Fibroblast of skin of scalp (primary cell): ENCODE results near the gene NUDT7. TPM values are rescaled to one million over a fixed set of nuclear protein-coding genes. Genes with fewer than 3 reads are reported as not detected.

ENCODE experiments used
- DNase-seq: peaks from one replicate; pipeline ENCODE4 v3.0.0-alpha.2; 2013
- polyA plus RNA-seq, 2 experiments: library from polyadenylated mRNA; unstranded; fragments of 120-200 nt; gene quantifications; one replicate each; pipeline ENCODE4 v1.2.1, GENCODE V29; 2013; ENCODE audit not compliant: insufficient read length in 2 of 2

Gene NUDT7
- polyA plus RNA-seq (2013, experiment 1 of 2; ENCODE audit: insufficient read length), result 3.1 TPM
- polyA plus RNA-seq (2013, experiment 2 of 2; ENCODE audit: insufficient read length), result 2.4 TPM

GRCh38 chr16:77722309-77723107, at the start of gene NUDT7:
Gene NUDT7, plus strand, starts transcription at chr16:77722514. Its CDS starts 69 bp downstream, at chr16:77722583.
- peak; percentile 97 for DNase-seq

DNA sequence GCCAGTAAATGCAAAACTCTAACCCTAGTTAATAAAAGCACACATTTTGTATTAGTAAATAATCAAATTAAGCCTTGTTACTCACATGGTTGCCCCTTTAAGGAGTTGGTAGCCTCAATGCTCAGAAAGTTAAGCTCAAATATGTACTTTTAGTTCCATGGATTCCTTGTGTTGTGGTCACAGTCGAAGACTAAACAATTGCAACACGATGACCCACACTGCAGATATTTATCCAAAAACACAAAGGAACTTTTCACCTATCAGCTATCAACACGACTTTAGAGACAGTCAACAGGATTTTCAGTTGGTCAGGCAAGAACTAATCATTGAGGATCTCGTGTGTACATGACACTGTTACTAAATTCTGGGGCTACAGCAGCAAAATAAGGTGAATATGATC, 47.4 kb upstream of the NUDT7 start:
- peak; percentile 31 for DNase-seq

DNA sequence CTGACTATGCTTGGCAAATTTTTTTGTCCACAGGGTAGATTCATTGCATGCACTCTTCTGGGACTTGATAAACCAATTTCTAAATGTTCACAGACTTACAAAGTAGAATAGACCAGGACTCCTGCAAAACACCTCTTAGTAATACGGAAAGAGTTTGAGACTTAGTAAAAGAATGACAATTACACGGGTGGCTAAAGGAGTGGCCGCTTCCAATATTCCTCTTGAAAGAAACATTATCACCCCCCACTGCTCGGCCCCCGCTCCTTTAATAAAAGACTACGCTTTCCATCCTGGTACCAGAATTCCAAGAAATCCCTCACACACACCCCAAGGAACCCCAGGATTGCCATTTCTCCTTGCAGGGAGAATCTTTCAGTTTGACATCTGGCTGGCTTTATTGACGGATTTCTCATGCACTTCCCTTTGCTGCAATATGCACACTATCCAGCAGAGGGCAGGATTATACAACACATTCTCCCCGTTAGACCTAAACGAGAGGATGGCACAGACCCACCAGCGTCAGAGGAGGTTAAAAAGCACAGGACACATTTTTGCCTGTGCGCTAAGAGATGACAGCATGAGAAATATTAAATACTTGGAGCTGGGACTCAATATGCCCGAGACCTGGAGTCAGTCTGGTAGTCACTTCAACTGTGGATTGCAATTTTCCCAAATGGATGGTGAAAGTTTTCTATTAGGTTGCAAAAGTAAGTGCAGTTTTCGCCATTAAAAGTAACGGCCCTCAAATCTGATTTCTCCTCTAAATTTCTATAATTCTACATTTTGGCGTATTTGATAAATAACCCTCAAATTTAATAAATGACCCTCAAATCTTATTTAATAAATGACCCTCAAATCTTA, 46.6 kb upstream of the NUDT7 start:
- DNase-seq, result peak; percentile 73

DNA sequence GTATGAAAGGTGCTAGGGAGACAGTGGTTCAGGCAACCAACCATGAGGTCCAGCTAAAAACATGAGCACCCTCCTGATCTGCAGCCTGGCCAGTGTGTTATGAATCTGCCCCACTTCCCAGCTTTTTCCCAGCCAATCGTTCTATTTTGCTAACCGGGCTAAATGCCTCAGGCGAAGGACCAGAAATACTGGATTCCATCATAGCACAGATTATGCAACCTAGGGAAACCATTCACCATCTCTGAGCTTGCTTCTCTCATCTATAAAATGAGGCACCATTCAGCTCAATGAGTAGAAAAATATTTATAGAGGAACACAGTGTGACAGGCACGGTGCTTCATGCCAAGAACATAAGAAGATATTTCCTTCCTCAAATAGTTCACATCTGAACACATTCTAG, 45.2 kb upstream of the NUDT7 start:
- DNase-seq, result no peak

GRCh38 chr16:77679391-77679790, 42.9 kb upstream of the NUDT7 start:
- no peak for DNase-seq

GRCh38 chr16:77679901-77680300, 42.4 kb upstream of the NUDT7 start:
- no peak for DNase-seq

DNA sequence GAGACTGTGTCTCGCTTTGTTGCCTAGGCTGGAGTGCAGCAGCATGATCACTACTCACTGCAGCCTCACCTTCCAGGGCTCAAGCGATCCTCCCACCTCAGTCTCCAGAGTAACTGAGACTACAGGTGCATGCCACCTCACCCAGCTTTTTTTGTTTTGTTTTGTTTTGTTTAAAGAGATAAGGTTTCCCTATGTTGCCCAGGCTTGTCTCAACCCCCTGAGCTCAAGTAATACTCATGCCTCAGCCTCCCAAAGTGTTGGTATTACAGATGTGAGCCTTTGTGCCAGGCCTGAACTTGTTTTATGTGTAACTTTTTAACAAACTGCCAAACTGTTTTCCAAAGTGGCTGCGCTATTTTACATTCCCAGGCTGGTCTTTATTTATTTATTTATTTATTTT, 41.8 kb upstream of the NUDT7 start:
- no peak for DNase-seq

DNA sequence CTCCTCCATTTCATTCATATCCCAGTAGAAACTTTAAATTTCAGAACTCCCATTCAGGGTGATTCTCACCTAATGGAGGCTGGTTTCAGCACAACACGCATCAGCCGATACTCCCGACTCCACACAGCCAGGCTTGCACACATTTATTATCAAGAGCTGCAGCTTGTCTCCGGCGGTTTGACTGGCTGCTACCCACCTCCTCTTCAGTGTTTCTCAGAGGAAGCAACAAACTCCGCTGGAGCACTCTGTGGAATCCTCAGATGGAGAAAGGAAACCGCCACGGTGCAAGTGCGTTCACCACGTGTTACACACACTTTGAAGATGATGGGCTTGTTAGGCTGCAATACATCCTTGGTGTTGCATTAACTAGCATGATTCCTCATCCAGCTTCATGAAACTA, 39.7 kb upstream of the NUDT7 start:
- no peak for DNase-seq

DNA sequence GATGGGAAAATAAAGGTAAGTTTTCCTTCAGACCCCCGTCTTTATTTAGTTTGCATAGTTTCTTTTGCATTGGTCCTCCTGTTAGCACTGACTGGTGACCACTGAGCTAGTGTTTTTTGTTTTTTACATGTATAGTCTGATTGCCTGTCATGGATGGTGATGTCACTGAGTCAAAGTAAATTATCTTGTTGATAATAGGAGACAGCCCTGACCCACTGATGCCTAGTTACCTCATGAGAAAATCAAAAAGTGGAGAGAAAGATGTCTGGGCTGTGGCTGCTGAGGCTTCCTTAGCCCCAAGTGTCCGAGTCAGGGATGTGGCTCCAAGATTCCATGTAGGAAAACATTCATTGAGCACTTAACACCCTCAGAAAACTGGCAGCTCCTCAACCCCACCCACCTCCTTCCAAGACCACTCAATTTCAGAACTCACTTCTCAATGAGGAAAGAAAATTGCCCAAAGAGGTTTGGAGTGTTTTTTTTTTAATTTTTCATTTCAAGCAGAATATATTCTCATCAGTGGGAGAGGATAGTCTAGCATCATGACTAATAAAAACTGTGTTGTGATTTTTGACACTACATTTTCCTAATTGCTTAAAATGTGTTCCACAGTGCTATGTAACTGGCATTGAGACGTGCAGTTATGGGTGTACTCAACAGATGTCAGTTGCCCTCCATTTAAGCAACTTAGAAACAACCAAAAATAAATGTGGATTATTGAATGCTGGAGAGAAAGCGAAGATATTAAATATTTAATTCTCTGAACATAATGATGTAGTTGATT, 38.7 kb upstream of the NUDT7 start:
- no peak for DNase-seq

DNA sequence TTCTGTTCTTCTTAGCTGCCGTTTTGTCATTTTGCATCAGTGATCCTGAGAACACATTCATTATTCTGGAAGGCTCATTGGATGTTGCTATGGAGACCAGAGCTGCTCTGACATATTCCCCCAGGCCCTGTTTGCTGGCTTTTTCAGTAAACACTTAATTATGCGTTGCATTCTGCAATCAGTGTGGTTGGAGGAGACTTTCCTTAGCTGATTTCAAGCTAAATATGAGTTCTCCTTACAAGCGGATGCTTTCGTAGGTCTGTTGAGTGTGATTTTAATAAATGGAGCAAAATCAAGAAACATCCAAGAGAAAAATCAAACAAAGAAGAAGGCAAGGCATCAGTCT, 38.2 kb upstream of the NUDT7 start:
- no peak for DNase-seq

GRCh38 chr16:77686385-77686784, 35.9 kb upstream of the NUDT7 start:
- no peak for DNase-seq

DNA sequence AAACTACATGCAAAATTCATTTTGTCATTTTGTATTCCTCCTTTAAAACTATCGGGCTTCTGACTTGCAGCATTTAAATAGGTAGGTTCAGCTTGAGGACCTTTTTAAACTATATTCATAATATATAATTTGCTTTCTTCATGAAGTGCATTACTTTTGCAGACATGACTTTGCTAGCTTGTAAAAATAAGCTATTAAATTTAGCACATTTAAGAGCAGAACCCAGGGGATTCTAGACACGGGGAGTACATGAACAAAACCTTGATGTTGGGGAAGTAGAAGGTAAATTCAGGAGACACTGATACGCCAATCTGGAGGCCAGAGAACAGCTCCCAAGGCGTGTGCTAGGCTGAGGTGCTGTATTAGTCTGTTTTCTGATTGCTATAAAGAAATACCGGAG, 32.3 kb upstream of the NUDT7 start:
- no peak for DNase-seq

- DNase-seq, result no peak
Observed at GRCh38 chr16:77690416-77690815, 31.9 kb upstream of the NUDT7 start.

- DNase-seq, result no peak
Observed at GRCh38 chr16:77692612-77693011, 29.7 kb upstream of the NUDT7 start.

DNA sequence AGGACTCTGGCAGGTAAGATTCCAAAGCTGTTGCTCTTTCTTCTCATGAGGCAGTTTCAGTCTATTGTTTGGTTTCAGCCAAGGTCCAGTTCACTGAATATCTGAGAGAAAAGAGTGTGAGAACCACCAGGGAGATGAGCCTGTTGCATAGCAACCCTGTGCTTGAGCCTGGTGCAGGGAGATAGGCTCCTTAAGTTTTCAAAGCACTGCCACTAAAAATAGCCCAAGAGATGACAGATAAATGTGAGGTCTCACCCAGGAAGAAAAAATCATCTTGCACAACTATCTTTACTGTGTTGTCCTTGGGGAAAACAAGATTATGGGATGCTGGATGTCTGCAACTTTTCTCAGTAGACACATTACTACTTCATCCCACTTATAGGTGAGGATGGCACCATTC, 26.2 kb upstream of the NUDT7 start:
- DNase-seq, result no peak

- no peak for DNase-seq
Observed at GRCh38 chr16:77700846-77701245, 21.5 kb upstream of the NUDT7 start.

DNA sequence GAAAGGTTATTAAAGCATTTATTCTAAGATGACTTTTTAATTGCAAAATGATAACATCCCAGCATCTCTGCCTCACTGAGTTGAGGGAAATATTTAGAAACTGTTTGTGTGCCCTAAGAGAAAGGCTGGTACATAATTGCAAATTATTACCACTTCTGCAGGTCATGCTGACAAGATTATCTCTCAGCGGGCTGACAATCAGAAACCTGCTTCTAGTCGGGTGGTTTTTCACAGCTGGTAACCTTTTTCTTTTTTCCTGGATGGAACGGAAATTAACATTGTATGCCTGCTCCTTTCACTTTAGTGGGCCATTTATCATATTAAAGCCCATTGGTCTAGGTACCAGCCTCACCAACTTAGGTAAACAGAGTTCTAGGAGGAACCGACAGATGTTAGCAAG, 17.0 kb upstream of the NUDT7 start:
- no peak for DNase-seq

GRCh38 chr16:77711179-77711578, 11.1 kb upstream of the NUDT7 start:
- DNase-seq, result no peak

- peak; percentile 1 for DNase-seq
Observed at GRCh38 chr16:77711775-77712174, 10.5 kb upstream of the NUDT7 start.

DNA sequence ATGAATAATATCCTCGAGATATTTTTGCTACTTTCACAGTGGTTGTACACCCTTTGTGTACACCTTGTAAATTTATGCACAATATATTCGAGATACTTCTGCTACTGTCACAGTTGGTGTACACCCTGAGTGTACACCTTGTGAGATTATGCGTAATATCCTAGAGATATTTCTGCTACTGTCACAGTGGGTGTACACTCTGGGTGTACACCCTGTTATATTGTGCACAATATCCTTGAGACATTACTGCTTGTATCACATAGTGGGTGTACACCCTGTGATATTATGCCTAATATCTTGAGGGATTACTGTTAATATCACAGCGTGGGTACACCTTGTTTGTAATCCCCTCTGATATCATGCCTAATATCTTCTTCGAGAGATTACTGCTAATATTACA, 7.2 kb upstream of the NUDT7 start:
- DNase-seq, result no peak

DNA sequence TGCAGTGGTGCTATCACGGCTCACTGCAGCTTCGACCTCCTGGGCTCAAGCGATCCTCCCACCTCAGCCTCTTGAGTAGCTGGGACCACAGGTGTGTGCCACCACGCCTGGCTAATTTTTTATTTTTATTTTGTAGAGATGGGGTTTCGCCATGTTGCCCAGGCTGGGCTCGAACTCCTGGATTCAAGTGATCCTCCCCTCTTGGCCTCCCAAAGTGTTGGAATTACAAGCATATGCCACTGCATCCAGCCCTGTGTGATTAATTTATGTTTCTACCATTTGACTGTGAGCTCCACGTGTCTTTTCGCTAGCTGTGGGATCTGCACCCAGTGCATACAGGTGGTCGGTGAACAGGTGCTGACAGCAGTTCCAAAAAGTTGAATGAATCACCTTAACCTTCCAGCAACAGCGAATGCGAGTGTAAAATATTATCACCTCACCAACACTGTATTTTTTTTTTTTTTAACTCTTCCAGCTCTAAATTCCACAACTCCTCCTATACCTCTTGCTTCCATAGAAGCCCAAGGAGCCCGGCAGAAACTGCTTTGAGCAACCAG, 484 bp upstream of the NUDT7 start:
- DNase-seq, result no peak

DNA sequence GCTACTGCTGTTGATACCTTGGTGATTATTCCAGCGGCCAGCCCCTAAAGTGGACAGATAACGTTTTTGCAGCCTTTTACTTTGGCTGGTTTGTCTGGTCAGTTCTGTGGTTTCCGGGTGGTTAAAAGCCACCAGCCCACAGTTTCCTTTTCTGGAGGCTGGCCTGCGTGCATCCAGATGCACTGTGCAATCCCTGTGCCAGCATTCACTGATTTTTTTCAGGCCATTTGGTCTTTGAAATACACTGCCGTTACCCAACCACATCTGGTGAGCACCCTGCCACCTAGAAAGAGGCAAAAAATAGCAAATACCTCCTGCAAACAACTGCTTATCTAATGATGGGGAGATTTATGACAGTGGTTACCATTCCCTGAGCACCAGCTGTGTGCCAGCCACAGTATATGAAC, 797 bp downstream of the NUDT7 start:
- DNase-seq, result peak; percentile 1

DNA sequence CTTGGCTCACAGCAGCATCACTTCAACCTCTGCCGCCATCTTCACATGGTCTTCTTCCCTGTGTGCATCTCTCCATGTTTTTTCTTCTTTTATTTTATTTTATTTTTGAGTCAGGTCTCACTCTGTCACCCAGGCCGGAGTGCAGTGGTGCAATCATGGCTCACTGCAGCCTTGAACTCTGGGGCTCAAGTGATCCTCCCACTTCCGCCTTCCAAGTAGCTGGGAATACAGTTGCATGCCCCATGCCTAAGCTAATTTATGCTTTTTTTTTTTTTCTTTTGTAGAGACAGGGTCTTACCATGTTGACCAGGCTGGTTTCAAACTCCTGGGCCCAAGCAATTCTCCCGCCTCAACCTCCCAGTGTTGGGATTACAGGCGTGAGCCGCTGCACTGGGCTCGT, 1.9 kb downstream of the NUDT7 start:
- no peak for DNase-seq
